ENCODE measurements around the gene SLC49A3.

Gene SLC49A3

GRCh38 chr4:664713-665231 lies 24.2 kb downstream of the SLC49A3 start:
- no peak for DNase-seq

DNA sequence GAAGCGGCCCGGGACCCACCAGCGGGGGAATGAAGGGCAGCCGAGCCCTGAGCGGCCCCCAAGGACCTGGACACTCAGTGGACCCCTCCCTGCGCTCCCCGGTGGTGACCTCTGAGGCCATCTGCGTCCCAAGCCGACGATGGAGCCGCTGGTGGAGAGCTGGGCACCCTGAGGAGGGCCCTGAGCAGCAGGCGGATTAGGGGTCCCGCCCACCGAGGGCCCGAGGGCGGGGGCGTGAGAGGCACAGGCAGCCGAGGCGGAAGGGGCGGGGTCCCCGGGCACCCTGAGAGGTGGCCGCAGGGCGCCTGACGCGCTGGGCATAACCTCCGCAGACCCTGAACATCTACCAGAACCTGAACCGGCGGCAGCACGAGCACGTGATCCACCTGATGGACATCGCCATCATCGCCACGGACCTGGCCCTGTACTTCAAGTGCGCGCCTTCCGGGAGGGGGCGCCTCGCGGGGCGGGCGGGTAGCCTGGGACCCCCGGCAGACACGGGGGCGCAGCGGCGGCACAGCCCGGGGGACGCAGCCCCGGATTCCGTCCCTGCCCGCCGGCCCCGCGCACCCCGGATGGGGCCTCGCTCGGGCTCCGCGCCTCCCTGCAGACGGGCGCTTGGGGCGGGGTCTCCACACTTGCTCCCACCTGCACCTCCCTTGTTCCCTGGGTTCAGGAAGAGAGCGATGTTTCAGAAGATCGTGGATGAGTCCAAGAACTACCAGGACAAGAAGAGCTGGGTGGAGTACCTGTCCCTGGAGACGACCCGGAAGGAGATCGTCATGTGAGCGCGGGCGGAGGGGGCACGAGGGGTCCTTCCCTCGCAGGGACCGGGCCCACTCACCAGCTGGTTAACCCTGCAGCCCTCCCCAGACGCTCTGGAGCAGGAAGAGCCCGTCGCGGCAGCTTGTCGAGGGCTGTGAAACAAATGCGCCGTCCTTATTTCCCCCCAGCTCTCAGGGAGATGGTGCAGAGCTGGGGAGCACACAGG lies 25.2 kb downstream of the SLC49A3 start:
- no peak for DNase-seq

DNA sequence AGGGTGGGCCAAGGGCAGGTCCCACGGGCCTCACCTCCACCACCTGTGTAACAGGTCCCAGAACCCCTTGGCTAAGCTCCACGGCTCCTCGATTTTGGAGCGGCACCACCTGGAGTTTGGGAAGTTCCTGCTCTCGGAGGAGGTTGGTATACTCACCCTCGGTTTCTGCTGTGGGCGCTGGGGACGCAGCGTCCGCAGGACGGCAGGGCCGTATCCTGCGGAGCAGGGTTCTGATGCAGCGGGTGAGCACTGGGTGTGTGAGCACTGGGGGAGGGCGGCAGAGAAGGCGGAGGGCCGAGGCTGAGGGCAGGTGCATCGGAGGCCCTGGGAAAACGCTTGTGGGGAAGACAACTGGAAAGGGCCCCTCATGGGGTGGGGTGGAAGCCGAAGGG lies 25.9 kb downstream of the SLC49A3 start:
- no peak for DNase-seq

- DNase-seq: no peak
Observed at GRCh38 chr4:661881-662761, 26.8 kb downstream of the SLC49A3 start.

DNA sequence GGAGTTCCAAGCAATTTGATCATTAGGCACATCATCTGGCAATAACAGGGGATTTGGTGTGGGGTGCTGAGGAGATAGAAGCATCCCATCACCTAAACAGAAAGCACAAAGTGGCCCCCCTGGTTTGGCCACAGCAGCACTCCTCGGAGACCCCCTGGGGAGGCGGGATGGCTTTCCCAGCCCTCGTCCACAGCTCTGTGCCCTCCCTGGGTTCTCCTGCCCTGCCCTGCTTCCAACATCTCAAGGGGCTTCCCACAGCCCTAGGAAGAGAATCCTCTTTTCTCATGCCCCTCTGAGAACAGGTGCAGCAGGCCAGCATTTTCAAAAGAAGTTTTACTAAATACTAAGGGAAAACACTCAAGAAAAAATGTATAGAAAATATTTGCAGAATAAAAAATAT lies 27.7 kb downstream of the SLC49A3 start:
- no peak for DNase-seq

DNA sequence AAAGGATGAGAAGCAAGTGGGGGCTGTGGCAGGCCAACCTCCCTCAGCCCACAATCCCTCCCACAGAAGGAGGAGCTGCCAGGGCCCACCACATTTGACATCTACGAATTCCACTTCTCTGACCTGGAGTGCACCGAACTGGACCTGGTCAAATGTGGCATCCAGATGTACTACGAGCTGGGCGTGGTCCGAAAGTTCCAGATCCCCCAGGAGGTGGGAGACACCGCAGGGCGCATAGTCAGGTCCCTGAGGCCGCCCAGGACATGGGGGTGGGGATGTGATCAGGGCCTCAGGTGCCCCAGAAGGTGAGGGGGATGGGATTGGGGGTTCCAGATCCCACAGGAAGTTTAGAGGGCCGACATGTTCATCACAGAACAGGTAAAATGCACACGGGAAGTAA lies 28.6 kb downstream of the SLC49A3 start:
- DNase-seq: no peak

GRCh38 chr4:659851-660250 lies 29.1 kb downstream of the SLC49A3 start:
- DNase-seq: no peak

DNA sequence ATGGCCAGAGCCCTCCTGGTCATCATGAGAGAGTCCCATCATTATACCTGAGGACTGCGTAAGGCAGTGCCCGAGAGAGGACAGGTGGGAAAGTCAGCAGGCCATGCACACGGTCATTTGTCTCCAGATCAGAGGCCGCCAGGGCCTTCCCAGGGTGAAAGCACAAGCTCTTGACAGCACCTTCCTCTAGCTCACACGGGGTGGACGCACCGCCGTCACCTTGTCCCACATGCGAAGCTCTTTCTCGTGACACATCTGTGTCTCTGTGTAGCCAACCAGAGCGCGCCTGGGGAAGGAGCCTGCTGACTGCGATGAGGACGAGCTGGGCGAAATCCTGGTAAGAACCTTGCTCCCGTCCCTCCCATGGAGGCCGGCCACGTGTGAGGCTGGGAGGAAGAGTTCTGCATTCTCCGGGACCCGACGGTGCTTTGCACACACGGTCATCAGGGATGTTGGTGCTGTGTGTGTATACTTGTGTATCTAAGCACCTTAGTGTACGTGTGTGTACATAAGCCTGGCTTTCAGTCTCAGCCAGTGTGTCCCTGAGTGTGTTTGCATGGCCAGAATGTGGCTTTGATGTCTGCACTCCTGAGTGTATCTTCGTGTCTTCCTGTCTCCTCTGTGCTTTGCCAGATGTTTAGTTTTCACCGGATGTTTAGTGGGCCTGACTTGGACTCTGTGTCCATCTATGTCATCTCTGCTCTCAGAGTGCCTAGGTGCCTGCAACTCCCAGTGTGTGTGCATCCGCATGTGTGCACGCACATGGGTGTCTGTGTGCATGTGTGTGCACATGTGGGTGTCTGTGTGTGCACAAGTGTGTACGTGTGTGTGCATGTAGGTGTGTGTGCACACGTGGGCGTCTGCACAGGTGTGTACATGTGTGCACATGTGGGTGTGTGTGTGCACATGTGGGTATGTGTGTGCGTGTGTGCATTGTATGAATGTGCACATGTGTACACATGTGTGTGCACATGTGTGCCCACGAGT lies 30.0 kb downstream of the SLC49A3 start:
- DNase-seq: no peak

GRCh38 chr4:657834-658667 lies 30.9 kb downstream of the SLC49A3 start:
- DNase-seq: no peak

DNA sequence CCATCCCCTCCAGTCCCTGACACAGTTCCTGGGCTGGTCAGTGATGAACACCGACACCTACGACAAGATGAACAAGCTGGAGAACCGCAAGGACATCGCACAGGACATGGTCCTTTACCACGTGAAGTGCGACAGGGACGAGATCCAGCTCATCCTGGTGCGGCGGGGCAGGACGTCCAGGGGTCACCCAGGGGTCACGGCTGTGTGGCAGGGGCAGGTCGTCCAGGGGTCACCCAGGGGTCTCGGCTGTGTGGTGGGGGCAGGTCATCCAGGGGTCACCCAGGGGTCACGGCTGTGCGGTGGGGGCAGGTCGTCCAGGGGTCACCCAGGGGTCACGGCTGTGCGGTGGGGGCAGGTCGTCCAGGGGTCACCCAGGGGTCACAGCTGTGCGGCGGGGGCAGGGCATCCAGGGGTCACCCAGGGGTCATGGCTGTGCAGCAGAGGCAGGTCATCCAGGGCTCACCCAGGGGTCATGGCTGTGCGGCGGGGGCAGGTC lies 31.6 kb downstream of the SLC49A3 start:
- no peak for DNase-seq

DNA sequence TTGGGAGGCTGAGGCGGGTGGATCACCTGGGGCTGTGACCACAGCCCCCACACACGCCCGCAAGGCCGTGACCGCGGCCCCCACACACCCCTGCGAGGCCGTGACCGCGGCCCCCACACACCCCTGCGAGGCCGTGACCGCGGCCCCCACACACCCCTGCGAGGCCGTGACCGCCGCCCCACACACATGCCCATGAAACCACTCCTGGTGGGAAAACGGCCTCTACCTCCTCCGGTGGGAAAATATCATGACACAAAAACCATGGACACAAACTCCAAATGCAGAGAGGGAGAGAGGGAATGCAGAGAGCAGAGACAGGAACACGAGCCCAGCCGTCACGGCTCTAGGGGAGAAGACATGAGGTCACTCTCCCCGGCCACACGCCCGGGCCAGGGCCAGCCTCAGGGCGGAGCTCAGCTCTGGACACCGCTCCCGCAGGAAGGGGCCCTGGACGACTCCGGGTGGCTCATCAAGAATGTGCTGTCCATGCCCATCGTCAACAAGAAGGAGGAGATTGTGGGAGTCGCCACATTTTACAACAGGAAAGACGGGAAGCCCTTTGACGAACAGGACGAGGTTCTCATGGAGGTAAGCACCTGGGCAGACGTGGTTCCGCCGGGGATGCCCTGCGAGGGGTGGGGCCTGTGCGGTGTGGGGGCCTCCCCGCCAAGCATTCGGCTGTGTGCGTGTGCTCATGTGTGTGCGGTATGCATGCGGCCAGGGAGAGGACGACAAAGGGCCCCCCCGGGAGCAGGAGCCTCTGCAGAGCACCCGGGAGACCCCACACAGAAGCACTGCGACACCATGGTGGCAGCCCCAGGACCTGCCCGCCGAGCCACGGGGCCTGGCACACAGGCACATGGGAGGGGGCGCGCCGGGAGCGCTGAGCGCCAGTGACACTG lies 32.3 kb downstream of the SLC49A3 start:
- no peak for DNase-seq

- DNase-seq: no peak
Observed at GRCh38 chr4:655464-656151, 33.3 kb downstream of the SLC49A3 start.

- no peak for DNase-seq
Observed at GRCh38 chr4:654871-655463, 34.0 kb downstream of the SLC49A3 start.

- no peak for DNase-seq
Observed at GRCh38 chr4:654503-654845, 34.5 kb downstream of the SLC49A3 start.

GRCh38 chr4:653831-654502 lies 35.0 kb downstream of the SLC49A3 start:
- no peak for DNase-seq

DNA sequence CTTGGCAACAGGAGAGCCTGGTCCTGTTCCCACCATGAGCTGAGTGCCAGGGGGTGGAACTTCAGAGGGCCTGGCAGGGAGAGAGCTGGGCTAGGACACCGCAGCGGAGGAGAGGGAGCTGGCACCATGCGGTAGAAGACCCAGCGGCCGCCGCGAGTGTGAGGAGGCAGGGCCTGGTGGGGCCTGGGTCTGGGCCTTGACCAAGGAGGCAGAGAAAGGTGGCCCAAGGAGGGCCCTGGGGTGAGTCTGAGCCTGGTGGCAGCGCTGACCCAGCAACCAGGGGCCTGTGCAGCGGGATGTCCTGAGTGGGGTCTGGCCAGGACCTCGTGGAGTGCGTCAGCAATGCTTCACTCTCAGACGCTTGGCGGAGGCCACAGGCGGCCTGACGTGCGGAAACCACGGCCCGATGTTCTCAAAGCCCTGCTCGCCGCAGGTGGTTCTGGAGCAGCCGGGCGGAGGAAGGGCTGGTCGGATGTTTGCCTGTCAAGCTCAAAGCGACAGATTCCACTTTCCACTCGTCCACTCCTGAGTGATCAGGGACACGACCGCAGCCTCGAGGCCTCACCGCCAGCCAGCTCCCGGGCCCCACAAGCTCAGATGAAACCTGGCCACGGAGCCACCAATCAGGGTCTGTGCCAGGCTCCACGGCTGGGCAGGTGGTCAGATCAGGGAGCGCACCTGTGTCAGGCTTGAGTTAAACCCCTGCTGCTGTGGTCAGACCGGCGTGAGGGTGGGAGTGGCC lies 35.7 kb downstream of the SLC49A3 start:
- DNase-seq: no peak

DNA sequence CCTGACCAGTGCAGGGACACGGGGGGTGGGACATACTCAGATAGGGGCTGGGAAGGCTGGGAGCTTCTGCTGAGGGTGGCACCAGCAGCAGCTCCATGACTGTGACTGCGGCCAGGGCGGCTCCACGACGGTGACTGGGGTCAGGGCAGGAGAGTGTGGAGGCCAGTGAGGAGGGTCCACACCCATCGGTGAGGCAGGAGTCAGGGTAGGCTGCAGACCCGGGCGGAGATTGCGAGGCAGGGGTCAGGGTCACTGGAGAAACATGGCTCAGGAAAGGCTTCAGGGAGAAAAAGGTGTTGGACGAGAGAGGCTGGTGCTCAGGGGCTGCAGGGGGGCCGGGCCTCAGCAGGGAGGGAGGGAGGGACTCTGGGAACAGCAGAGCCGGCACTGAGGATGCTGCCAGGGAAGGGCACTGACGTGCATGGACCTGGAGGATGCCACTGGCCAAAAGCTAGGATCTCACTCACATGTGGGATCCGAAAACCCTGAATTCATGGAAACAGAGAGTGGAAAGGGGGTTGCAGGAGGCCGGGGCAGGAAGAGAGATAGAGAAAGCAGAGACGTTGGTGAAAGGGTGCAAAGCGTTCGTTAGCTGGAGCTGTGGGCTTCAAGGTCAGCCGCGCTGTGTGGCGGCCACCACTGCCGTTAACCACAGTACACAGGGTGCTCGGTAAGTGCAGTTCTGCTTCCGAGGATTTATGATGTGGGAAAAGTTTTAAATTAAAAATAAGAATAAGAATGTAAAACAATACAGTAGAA lies 36.9 kb downstream of the SLC49A3 start:
- no peak for DNase-seq

Data from NCI-H1417 treated with DMSO at 0.1 percent for 48 hours (cell line).